Amniotic stem cell (primary cell): Measurements from ENCODE around the gene NCR3LG1.

Experiments
- DNase-seq: peaks from one replicate; lab custom pipeline; 2025; lab: John Stamatoyannopoulos, UW

The NCR3LG1 gene

DNA sequence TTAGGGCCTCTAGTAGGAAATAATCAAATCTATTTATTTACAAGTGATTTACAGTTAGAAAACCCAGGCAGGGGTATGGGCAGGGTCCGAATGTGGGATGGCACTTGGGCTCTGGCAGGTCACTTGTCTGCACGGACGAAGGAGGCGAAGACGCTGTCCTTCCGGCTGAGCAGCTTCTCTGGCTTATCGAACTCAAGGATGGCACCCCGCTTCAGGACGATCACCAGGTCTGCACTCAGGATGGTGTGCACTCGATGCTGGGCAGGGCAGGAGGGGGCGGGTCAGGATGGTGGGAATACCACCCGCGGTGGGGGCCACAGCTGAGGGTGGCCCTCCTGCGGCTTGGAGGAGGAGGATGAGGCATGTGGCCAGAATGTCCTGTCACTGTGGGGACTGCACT is 41.3 kb downstream of the NCR3LG1 start:
- DNase-seq, result no peak

DNA sequence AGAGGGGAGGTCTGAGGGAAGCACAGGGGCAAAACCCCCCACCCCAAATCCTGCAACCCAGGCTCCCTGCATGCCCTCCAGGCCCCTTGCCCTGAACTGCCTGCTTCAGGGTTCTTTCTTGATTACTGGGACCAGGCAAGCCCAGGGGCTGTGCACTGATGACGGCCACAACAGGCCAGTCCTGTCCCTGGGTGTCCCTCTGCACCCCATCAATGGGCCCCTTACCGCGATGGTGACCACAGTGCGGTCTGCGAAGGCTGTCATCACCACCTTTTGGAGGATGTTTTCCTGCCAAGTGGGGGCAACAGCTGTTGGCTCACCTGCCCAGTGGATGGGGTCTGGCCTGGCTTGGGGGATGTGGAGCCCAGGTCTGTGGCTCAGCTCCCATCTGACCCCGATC is 41.9 kb downstream of the NCR3LG1 start:
- DNase-seq, result no peak

DNA sequence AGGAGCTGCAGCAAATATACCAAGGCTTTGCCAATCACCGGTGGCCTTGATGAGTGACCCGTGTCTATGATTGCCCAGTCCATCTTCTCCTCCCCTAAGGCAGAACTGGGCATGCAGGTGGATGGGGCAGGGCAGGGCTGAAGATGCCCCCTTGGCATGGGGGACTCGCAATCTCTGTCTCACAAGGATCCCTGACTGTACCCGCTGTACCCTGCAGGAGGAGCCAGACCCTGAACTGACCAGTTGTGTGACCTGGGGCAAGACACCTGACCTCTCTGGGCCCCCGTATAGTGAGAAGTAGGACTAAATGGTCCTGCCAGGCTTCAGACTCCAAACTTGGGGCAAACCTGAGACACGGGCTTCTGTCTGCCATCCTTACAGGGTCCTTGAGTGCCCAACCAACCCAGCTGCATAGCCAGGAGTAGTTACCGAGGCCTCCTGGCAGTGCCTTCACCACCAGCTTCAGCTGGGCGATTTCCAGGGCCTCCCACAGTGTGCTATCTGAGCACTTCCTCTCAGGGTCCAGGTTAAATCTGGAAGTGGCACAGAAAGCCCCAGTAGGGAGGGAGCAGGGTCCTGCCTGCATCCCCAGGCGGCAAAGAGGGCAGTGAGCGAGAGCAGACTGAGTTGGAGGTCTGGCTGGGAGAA is 43.3 kb downstream of the NCR3LG1 start:
- DNase-seq, result no peak

DNA sequence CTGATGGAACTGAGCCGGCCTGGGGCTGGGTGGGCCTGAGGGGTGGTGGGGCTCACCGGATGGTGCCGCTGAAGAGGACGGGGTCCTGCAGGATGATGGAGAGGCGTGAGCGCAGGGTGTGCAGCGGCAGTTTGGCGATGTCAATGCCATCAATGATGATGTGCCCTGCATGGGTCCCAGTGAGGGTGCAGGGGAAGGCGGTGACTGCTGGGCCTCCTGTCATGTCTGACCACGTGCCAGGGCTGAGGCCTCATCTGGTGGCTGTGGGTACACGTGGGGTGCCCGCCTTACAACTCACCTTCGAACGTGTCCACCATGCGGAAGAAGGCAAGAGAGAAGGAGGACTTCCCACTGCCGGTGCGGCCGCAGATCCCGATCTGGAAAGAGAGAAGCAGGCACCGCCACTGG is 44.0 kb downstream of the NCR3LG1 start:
- no peak for DNase-seq

DNA sequence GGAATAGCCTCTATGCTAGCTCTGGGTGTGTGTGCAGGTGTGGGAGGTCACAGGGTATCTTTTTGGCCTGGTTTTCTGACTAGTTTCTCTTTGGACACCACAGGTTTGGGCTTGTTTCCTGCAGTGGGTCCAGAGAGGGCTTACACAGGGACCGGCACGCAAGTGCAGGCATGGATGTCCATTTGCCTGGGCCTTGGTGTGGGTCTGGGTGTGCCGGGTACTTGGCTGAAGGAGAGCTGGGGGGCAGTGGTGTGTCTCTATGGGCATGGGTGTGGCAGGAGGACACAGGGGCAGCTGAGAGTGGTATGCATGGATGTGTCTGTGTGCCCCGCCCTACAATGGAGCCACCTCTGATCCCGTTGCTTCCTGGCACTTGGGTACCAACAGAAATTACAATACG is 44.4 kb downstream of the NCR3LG1 start:
- no peak for DNase-seq

DNA sequence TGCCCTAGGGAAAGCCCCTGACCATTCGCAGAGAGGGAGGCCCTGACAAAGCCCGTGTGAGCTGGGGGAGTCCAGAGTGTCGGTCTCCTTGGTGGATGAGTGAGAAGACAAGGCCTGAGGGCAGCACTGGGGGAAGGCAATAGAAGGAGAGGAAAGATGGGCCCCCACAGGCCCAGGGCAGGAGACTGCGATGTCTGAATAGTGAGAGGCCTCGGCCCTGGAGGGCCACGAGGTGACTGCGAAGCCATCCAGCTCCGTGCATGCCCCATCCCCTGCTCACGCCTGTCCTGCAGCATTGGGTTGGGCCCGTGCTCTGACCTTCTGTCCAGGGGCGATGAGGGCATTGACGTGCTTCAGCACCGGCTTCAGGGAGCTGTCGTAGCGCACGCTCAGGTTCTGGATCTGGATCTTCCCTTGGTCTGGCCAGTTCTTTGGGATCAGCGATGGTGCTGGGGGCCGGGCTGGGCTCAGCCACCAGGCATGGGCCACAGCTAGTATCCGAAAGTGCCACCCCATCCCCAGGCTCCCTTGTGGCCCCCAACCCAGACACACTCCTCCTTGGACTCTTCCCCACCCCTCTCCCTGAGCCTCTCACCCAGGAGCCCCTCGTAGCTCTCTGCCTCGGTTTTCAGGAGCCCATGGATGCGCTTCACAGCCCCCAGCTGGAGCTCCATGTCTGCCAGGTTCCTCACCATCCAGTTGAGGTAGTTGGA is 45.2 kb downstream of the NCR3LG1 start:
- no peak for DNase-seq

DNA sequence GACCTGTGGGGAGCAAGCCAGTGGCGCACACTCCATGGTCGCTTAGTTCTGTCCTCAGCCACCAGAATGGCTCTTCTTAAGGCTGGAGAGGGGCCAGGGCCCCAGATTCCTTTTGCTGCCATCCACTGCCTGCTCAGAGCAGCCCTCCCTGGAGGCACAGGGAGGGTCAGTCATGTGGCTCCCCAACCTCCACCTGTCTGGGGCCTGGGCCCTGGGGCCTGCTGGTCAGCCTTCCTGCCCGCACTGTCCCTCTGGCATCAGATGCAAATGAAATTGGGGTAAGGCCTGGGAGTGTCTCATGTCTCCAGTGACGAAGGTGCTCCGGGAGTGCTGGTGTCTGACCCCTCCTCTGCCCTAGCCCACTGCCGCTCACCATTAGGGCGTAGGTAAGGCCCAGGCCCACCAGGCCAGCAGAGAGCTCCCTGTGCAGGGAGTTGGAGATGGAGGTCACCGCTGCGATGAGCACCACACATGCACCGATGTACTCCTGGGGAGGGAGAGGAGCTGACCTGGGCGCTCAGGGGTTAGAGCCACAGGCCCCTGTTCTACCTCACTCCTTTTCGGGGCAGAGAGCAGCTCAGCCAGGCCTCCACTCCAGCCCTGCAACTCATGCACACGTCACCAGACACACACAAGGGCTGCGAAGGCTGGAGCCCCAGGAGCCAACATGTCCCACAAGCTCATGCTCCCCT is 45.9 kb downstream of the NCR3LG1 start:
- no peak for DNase-seq

DNA sequence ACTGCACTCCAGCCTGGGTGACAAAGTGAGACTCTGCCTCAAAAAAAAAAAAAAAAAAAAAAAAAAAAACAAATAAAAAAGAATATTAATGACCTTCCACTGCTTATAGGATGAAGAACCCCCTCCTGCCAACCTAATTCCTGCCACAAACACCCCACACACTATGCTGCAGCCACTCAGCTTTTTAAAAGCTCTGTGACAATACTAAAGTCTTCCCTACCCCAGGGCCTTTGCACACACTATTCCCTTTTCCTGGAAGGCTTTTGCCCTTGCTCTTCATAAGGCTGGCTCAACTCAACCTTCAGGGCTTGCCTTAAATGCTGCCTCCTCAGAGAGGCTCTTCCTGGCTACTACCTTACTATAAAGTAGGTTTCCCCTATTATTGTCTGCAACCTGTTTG is 47.6 kb downstream of the NCR3LG1 start:
- DNase-seq, result no peak

DNA sequence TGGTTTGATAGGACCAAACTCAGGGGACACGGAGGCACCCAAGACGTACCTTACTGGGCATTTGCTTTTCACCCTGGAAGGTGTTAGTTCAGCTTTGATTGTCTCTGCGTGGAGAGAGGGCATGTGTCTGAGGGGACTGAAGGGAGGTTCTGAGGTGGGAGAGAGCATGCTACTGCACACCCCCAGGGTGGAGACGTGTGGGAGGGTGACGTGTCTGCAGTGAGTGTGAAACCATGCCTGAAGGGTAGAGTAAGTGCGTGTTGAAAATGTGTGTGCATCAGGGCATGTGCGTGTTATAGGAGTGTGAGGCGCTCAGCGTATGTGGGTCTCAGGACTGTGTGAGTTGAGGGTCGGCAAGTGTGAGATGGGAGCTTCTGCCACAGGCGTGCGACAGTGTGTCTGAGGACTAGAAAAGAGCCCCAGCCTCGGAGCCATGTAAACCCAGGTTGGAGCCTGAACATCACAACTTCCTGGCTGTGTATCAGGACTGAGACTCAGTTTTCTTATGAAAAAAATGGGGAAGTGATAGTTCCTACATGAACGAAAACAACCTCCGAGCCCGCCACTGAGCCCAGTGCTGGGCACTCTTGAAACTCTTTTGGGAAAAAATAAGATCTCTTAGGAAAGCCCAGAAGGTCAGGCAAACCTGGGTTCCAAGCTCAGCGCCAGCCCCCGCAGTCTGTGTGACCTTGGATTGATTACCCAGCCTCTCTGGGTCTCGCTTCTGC is 48.6 kb downstream of the NCR3LG1 start:
- no peak for DNase-seq

DNA sequence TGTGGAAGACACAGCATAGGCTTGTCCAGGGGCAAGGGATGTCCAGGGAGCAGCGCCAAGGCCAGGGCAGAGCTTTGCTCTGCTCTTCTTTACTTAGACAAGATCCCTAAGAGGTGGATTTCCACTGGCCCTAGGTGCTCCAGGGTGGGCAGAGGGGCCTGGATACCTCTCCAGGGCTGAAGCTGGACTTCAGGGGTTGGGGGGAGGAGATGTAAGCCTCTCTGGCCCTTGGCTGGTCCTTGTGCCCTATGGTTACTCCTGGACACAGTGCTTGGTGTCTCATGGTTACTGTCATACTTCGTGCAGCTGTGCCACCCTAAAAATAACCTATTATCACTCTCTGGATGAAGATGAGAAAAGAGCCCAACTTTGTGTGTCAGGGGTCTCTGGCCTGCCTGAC is 49.7 kb downstream of the NCR3LG1 start:
- no peak for DNase-seq

DNA sequence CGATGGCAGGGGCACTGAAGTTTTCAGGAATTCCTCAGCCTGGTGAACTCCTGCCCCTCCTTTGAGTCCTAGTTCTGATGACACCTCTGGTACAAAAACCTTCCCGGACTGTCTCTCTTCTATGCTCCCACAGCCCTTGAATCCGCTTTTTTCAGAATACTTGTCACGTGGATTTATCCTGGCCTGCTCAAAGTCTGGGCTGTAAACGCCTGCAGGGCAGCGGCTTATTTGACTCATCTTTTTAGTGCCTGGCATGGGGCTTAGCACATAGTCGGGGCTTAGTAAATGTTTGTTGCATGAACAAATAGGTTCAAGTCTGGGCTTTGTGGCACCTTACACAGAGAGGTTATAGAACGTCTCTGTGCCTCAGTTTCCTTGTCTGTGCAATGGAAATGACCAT is 50.2 kb downstream of the NCR3LG1 start:
- no peak for DNase-seq

DNA sequence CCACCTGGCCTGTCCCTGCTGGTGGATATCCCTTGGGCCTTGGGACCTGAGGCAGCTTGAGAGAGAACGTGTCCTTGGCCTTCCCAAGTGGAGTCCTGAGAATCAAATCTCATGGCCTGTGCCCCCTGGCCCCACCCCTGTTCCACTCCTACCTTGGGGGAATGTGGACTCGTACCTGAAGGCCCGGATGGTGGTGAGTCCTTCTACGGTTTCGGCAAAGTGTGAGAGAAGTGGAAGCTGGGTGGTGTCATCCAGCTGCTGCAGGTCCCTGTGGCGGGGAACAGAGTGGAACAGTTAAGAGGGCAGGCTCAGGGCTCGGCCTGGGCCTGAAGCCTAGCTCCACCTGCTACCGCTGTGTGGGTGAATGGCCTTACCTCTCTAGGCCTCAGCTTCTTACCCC is 50.9 kb downstream of the NCR3LG1 start:
- DNase-seq, result no peak

DNA sequence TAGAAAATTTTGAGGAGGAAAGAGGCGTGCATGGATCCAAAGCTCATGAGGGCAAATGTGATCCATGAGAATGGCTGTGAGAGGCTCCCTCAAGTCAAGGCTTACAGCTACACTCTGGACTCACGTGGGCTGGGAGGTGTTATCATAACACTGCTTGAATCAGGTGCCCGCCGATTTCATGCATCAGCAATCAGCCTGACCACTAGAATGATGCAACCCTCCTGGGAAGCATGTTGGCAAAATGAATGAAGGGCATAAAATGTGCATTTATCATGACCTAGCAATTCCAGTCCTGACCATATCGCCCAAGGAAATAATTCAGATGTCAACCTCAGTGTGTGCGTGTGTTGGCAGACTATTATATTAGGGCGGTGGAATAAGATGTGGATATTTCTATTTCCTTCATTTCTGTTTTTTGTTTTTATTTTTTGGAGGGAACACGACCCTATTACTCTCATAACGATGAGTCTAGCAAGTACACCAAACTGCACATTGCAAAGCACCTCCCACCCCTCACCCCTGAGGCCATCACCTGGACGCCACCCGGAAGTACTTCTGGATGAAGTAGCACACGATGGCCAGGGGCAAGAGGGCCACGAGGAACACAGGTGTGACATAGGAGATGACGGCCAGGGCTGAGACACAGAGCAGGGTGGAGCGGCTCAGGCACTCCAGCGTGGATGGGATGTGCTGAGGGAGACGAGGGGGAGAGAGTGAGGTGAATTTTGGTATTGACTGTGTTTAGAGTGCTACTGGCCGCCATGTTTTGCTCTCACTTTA is 52.6 kb downstream of the NCR3LG1 start:
- DNase-seq, result no peak

DNA sequence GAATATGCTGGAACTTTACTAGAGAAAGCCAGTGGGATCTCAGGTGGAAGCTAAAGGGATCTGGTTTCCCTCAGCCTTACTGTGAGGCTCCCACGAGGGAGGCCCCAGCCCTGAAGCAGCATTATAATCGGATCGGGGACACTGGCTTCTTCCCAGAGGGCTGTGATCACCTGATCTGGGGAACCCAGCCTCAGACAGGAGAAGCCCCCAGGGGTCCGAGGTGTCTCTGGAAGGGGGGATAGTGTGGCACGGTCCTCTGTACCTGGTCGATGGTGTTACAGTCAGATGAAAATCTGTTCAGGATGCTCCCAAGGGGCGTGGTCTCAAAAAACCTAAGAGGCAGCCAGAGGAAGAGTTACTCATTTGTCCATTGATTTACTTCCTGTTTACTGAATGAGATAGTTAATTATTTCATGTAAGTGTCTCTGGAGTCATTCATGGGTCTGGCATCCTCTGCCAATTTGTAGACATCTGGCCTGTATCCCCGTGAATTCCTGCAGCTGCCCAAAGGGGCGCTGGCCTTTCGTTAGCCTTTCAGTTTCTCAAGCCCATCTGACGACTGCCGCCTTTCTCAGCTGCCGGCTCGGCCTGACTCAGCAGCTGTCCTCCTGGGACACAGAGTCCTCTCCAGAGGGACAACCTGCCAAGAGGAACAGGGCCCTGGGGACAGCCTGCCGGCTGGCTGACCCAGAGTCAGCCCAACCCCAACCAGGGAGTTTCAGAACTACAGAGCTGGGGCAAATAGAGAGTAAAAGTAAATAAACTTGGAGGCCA is 53.8 kb downstream of the NCR3LG1 start:
- no peak for DNase-seq

DNA sequence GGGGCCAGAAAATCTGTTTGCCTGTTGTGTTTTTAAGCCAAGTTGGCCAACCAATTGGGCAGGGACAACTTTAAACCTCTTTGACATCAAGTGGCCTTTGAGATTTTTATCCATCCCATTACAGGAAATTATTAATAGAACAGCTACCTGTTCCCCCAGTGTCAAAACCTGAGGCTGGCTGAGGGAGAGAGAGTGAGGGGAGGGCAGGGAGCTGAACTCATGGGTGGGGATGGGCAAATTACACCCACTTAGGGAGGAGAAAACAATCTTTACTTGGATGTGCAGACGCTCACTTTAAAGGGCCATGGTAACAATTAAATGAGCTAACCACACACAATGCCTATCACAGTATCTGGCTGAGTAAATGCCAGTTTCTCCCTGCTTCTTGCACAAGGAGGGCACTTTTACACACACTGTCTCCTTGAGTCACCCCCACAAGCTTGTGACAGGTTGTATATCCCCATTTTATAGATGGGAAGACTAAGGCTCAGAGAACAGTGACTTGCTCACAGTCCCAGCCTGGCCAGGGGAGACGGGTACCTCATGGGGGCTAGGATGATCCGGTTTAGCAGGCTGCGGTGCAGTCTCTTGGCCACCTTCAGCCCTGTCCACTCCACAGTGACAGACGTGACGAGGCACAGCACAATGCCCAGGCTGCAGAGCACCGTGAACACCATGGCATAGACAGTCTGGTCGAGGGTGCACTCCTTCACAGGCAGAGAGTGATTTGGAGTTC is 54.6 kb downstream of the NCR3LG1 start:
- no peak for DNase-seq

DNA sequence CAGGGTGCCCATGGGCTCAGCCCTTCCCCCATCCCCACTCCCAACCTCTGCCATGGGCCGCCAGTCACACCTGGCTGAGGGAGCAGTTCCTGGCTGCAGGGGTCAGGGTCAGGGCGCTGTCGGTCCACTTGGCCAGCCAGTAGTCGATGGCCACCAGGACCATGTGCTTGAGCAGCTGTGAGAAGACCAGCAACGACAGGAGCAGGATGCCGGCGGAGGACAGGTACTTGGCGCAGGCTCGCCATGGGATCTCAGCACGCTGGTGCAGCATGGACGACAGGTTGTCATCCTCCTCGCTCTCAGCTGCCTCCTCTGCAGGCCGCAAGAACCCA is 55.2 kb downstream of the NCR3LG1 start:
- no peak for DNase-seq

DNA sequence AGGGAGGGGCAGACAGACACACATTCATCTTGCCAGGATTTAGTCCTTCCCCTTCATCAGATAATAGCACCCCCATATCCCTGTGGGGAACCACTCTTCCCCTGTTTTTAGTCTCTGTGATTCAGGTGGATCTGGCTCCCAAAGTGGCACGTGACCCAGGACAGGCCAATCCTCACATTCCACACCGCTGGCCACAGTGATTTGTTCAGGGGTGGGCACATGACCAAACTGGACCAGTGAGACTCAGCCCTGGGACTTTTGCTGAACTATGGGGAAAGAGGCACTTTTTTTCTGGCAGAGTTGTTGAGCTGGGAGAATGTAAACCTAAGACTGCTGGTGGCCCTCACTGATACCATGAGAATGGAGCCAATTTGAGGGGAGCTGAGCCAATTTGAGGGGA is 56.0 kb downstream of the NCR3LG1 start:
- no peak for DNase-seq

DNA sequence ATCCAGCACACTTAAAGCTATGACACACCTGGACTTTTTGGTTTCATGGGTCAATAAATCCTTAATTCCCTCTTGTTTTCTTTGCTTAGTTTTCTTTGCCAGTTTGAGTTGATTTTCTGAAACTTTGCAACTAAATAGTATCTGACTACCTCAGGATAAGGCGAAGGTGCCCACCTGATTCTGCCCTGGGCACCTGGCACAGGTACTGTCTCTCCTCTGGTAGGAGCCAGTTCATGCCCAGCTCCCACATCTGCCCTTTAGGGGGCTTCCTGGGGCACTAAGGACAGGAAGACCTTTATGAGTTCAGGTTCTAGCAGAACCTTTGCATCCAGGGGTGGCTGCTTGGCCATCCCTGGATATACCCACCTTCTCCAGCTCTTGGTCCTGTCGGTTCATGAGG is 56.4 kb downstream of the NCR3LG1 start:
- DNase-seq, result no peak

DNA sequence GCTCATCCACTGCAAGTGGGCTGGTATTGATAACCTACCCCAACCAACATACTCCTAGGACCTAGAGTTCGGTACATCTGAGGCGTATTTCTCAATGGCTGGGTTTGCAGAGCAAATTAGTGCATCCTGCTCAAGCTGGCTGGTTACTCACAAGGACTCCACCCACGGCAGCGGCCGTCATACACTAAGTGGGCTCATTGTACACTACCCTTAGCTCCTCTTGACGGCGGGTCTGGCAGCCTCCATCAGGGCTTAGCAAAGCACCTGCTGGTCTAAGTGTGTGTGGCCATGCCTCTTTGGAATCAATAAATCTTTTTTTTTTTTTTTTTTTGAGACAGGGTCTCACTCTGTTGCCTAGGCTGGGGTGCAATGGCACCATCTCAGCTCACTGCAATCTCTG is 57.0 kb downstream of the NCR3LG1 start:
- DNase-seq, result no peak

DNA sequence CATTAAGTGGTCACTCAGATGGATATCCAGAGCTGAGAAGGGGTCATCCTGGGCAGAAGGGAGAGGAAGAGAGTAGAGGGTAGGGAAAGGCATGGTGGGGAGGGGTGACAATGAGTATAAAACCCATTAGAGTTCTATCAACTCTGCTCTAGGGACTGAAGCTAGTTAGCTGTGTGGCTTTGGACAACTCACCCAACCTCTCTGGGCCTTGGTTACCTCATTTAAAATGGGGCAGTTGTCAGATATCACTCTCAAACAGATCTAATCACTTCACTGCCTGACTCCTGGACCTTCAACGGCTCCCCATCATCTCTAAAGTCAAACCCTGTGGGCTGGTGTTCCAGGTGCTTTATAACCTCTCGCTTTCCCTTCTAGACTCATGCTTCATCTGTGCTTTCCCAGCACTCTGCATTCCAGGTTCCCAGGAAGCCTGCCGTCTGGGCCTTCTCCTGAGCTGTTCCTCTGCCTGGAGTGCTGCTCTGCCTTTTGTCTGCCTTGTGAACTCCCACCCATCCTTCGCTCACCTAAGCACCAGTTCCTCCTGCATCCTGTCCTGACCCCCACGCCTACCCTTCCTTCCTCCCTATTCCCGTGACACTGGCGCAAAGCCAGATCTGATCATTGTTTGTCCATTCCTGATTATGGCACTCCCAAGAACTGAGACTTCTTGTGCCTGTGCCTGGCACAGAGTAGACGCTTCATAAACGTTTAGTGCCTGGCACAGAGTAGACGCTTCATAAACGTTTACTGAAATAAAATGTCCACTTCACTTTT is 59.2 kb downstream of the NCR3LG1 start:
- no peak for DNase-seq
